GM20431 (cell line): ENCODE measurements around the gene STEAP1B.
"Not testable (repeated sequence)": the region's sequence is repeated elsewhere in the genome, so short reads cannot be mapped to it uniquely, and the experiment has no call there.

Experiments
- in situ Hi-C: fragments of 300-500 bp; cut with MseI, MboI; formaldehyde crosslinking; loops from one replicate; pipeline ENCODE4 v1.15.0; 2020; ENCODE audit warnings: low sequenced_read_pairs; ENCODE audit not compliant: unreplicated experiment

Gene STEAP1B

DNA sequence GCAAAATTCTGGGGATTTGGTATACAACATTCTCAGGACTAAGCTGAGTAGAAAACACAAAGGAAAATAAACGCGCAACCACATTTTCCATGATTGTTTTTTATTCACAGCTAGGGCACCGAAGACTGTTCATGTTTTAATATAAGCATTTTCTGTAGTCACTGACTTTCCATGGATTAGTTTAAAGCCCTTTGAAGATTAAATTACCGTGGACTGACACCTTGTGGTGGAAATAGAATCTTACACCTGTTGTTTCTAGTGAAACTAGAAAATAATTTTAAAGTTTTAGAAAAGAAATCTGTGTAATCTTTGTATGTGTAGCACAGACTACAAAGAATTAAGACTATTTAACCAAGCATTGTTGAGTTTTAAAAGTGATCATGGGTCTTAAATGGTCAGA lies 1.3 kb upstream of the STEAP1B start:
- in situ Hi-C loops, result not testable (repeated sequence)

DNA sequence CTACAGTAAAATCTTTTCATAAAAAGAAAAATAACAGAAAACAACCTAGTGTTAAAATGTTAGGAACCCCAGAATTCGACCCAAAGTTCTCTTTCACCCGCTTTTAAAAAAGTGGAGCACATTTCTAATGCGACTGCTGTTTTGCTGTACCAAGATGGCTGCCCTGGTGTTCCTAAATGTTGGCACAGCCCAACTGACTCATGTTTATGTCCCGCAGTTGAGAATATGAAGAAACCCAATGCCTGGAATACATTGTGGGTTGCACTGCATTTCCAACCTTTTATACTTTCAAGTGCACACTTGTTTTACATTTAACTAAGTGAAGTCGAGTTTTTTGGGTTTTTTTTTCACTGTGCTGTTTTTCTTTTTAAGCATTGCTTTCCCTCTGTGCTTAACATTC lies 944 bp downstream of the STEAP1B start:
- in situ Hi-C loops, result loop anchor here (25.0 kb wide), 1 partner anchor 187 kb away; no protein-coding TSS in a partner anchor

DNA sequence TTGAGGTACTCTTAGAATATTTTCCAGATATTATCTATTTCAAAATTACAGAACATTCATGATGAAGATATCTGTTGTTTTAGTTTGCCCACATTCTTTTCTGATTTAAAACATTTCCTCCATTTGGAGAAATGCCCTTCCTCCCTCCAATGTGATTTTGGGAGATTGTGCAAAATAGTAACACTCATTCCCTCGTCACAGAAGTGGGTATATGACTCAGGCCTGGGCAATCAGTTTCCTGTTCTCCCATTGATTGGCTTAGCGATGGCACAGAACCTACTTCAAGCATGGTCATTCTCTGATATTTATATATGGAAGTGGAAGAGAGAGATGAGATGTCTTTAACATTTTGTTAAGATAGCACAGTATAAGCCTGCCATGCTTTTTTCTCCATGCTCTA lies 3.1 kb downstream of the STEAP1B start:
- in situ Hi-C loops, result loop anchor here (25.0 kb wide), 1 partner anchor 185 kb away; no protein-coding TSS in a partner anchor

DNA sequence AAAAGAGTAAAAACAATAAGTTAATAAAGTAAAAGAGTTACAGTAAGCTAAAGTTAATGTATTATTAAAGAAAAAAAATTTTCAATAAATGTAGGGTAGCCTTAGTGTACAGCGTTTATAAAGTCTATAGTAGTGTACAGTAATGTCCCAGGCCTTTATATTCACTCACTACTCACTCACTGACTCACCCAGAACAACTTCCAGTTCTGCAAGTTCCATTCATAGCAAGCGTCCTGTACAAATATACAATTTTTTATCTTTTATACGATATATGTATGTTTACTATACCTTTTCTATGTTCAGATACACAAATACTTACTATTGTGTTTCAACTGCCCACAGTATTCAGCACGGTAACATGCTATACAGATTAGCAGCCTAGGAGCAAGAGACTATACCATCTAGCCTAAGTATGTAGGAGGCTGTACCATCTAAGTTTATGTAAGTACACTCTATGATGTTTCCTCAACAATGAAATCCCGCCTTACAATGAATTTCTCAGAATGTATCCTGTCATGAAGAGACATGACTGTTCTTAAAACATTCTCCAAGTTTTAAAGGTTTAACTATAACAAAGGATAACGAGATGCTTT lies 3.6 kb downstream of the STEAP1B start:
- in situ Hi-C loops, result loop anchor here (25.0 kb wide), 1 partner anchor 184 kb away; no protein-coding TSS in a partner anchor

DNA sequence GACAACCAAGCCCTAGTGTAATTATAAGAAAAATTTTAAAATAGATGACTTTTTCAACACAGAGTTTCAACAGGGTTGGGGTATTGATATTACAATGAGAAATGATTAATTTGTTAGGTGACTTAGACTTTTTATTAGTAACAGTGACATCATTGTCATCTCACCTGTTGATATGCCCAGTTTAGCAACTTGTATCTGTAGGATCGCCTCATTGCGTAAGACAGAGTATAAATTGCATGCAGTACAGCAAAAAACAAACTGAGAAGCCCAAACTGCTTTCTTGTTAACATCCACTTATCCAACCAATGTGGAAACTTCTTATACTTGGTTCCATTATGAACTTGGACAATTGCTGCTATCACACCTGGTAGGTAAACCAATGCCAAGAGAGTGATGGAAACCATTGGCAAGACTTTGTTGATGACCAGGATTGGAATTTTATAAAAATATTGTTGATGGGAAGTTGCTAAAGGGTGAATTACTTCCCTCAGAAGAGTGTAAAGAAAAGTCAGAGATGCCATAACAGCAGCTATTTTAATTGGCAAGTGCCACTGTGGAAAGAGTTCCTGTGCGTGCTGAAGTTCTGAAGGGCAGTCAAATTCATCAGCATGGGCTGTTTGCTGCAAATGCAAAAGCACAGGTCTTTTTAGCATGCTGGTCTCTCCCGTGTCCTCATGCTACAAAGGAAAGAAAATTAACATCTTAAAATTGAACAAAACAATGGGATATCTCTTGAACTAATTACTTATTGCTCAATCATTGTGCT lies 6.6 kb downstream of the STEAP1B start:
- in situ Hi-C loops, result loop anchor here (25.0 kb wide), 1 partner anchor 181 kb away; no protein-coding TSS in a partner anchor

DNA sequence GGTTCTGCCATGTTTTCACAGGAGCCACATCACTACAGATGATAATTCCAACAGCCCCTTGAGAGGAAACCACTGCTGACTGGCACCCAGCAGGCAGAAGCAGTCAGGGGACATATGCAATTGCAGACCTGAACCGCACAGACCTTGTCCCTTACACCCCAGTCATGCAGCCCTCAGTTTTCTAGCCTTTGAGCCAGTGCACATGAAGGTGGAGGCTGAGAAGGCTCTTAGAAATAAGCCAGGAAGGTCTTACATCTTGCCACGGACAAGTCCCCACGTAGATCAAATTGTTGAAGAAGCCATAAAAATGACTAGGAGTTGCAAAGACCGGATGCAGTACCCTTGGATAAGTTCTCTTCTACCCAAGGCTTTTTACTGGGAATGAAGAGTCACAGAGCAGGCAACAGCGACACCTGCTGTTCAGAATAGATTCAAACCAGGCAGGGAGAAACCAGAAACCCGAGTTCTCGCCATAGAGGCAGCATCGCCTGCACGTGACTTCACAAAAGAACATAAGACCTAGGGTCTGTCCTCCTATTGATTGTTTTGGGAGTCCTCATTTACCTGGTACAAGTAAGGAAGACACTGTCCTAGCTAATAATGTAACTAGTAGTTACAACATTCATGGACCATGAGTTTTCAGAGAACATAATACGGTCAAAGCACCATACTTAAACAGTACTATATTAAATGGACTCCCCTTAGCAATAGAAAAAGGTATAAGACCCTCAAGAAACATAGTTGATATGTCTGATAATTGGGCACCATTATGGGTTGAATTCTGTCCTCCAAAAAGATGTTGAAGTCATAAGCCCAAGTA lies 11.1 kb downstream of the STEAP1B start:
- in situ Hi-C loops, result loop anchor here (10.0 to 25.0 kb wide), 2 partner anchors 177 to 384 kb away; no protein-coding TSS in a partner anchor

DNA sequence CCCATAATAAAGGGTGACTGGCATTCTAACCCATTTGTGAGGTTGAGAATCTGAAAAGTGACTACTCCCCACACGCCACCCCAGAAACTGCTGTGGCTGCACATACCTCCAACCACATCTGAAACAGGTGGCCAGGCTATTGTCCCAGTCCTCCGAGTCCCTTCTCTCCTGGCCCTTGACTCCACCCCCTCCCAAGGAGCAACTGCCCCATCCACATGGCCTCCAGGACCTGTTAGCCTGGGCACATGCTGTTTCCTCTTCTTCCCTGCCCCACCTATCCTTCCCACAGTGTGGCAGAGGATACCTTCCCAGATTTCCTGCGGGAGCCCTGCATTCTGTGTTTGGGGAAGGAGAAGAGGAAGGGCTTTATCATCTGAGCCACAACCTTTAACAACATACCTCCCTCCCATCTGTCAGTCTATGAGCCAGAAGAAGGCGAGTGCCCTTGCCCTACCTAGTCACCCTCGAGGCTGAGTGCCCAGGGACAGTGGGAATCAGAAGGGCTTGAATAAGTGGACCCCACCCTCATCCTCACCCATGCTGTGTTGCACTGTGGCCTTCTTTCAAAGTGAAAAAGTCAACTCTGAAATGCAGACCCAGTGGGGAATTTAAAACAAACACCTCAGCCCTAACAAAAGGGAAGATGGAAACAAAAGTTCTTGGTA lies 11.9 kb downstream of the STEAP1B start:
- in situ Hi-C loops, result loop anchor here (10.0 to 25.0 kb wide), 2 partner anchors 176 to 383 kb away; no protein-coding TSS in a partner anchor

DNA sequence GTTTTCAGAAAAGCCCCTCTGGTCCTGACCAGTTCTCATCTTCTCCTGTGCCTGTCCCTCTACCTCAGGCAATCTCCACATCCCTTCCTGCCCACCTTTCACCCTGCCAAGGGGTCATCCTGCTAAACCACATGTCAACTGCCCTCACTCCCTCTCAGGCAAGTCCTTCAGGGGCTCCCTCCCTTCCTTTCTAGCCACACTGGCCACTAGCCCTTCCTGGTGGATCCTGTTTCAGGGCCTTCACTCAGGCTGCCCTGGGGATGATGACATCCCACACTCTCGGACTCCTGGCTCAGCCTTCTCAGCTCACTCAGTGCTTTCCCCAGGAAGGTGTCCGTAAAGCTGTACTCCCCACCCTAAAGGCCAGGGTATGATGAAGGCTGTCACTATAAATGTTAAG lies 13.4 kb downstream of the STEAP1B start:
- in situ Hi-C loops, result loop anchor here (10.0 to 25.0 kb wide), 2 partner anchors 174 to 382 kb away; no protein-coding TSS in a partner anchor

DNA sequence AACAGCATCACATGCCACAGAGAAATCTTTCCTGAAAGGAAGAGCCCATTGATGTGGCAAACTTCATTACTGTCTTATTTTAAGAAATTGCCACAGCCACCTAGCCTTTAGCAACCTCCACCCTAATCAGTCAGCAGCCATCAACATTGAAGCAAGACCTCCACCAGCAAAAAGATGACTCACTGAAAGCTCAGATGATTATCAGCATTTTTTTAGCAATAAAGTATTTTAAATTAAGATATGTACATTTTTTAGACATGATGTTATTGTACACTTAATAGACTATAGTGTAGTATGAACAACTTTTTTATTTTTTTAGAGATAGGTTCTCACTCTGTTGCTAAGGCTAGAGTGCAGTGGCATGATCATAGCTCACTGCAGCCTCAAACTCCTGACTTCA lies 14.8 kb downstream of the STEAP1B start:
- in situ Hi-C loops, result loop anchor here (10.0 to 25.0 kb wide), 2 partner anchors 173 to 380 kb away; no protein-coding TSS in a partner anchor

DNA sequence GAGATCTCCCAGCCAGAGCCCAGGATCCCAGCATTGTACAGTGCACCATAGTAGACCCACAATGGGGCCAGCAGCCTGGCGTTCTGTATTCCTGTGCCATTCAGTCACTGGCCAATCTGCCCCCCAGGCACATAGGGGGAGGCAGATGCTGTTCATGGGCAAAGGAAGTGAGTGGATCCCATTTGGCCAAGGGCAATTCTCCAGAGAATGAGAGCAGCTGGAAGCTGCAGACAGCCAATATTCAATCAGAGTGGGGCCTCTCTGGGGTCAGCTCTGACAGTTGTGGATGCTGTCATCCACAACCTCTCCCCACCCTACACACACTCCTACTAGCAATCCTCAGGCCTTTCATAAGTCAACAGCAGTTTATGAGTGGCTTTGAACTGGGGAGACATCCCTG lies 17.5 kb downstream of the STEAP1B start:
- in situ Hi-C loops, result loop anchor here (10.0 to 25.0 kb wide), 2 partner anchors 170 to 378 kb away; no protein-coding TSS in a partner anchor

DNA sequence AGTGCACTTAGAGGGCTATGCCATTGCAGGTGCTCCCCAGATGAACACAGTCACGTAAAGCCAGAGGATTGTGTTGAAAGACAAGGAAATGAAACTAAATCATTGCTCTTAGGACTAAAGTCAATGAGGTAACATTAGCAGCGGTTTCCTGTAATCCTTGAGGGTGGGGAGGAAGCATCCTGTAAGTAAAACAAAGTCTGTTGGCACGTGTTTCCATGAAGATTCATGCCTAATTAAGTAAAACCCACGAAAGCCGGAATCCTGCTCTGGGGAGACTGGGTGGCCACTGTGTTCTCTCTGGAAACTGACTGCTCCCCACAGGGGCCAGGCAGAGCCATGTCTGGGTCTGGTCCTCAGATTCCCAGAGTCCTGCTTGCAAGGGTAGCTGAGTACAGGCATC lies 18.3 kb downstream of the STEAP1B start:
- in situ Hi-C loops, result loop anchor here (10.0 to 25.0 kb wide), 2 partner anchors 169 to 377 kb away; no protein-coding TSS in a partner anchor

DNA sequence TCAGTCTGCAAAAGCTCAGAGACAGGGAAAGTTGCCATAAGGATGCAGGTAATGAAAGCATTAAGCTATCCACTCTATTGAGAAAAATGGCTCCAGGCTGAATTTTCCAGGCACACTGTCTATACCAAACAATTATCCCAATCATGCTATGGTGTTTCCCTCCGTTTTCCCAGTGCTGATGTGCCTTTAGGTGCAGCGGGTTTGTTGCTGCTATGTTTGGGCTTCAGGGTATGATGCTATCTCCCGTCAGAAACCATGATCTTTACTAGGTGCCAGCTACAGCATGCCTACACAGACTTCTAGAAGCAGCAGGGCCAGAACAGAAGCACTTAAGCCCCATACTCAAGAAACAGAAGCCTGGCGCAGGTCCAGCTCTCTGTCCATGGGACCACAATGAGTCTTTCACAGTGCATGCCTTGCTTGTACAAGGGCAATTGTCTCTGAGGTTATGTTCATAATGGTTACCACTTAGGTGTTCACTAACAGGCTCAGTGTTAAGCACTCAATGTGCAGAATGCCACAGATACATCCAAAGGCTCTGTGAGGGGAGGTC lies 19.4 kb downstream of the STEAP1B start:
- in situ Hi-C loops, result loop anchor here (10.0 to 25.0 kb wide), 2 partner anchors 168 to 376 kb away; no protein-coding TSS in a partner anchor

DNA sequence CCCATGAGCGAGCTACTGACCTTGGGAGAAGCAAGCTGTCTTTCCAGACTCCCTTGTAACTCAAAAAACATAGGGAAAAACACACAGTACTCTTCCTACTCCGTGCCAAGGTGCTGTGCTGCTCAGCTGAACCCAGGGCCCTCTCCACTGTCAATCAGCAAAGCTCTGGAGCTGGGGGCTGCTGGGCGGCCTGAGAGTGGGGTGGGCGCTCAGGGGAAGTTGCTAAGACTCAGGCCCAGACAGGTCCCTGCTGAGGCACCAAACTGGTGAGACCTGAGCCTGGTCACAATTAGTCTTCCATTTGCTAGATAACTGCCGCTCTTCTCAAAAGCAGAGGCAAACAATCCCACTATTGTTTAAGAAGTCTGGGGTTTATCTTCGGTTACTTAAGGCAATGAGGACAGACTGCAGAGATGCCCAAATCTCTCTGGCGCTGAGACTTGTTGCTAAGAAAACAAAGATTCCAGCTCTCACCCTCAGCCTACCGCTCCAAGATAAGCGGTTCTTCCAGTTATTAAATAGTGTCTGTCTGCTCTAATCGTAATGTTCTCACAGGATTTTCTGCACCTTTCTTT lies 22.0 kb downstream of the STEAP1B start:
- in situ Hi-C loops, result loop anchor here (25.0 kb wide), 1 partner anchor 166 kb away; no protein-coding TSS in a partner anchor

DNA sequence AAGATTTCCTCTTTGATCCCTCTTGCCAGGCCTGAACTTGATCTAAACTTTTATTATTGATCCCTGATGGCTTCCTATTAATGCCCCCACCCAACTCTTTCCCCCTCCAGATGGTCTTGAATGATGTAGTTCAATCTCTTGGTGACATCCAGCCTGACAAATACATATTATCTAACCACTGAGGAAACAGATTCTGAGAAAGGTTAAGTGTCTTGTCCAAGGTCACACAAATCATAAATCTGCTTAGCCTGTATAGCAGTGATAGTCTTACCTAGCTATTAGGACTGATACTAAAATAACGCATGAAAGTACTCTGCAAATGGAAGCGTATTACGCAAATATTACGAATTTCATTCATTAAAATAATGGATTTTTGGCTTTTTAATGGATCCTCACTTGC lies 22.7 kb downstream of the STEAP1B start:
- in situ Hi-C loops, result loop anchor here (25.0 kb wide), 1 partner anchor 165 kb away; no protein-coding TSS in a partner anchor

DNA sequence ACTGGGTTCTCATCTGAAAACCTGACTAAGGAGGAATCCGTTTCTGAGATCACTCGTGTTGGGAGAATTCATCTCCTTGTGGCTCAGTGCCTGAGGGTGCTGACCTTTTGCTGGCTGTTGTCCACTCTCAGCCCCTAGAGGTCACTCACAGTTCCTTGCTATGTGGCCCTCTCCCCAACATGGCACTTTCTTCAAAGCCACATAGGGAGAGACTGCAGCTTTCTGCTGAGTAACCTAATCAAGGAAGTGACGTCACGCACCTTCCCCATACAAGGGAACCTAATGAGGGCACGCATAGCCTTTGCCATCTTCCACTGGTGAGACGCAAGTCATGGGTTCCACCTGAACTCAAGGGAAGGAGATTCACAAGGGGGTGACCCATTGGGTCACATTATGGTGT lies 23.2 kb downstream of the STEAP1B start:
- in situ Hi-C loops, result loop anchor here (25.0 kb wide), 1 partner anchor 165 kb away; no protein-coding TSS in a partner anchor

DNA sequence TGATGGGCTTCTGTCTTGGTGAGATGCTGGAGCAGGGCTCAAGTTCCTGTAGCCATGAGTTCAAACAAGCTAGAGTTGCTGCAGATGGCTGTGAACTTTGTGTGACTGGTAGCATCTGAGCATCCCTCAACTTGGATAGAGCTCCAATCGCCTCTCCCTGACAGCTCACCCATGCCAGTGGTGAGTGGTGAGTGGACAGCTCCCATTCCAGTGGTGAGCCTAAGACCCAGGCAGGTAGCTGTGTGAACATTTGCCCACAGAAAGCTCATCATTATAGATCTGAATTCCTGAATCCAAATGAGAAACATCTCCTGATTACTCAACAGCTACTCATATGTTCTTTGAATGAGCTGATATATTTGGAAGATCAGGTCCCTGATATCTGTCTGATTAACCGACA lies 25.3 kb downstream of the STEAP1B start:
- in situ Hi-C loops, result loop anchor here (25.0 kb wide), 1 partner anchor 162 kb away; no protein-coding TSS in a partner anchor

DNA sequence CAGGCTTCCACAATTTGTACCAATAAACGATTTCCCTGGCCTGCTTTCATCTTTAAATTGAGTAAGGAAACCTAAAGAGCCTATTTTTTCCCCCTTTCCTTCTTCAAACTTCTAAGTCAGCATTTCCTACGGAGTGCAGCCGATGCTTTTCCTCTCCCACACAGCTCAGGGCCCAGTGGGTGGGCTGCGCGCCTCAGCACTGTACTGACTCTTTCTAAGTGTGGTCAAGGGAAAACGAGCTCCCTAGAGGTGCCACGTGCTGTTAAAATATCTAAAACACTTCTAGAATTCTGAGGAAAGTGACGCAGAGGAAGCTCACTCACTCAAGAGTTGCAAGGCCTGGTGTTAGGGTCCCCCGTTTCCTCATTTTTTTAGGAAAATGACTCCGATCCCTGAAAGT lies 29.0 kb downstream of the STEAP1B start:
- in situ Hi-C loops, result no loop called here

DNA sequence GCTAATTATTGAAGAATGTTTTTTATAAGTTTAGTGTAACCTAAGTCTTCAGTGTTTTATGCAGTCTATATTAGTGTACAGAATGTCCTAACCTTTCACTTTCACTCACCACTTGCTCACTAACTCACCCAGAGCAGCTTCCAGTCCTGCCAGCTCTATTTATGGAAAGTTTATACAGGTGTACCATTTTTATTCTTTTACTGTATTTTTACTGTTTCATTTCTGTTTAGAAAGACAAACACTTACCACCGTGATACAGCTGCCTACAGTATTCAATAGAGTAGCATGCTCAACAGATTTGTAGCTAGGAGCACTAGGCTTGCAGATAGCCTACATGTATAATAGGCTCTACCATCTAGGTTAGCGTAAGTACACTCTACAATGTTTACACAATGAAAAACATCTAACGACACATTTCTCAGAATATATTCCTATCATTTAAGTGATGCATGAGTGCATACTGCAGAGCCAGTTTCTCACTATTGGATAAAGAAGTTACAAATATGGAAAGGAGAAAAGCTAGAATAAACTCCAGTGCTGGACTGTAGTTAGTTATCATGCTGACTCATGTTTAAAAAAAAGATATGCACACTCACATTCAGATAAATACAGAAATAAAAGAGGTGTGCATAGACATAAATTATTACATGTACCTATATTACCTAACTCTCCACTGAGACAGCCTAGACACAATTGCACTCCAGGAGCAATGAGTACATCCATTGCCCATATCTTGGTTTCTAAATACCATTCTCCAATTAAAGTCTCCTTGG lies 30.4 kb downstream of the STEAP1B start:
- in situ Hi-C loops, result no loop called here
